Measurements from ENCODE around the gene KIR3DL2. TPM values are rescaled to one million over a fixed set of nuclear protein-coding genes. Genes with fewer than 3 reads are reported as not detected.
"Not testable (repeated sequence)": the region's sequence is repeated elsewhere in the genome, so short reads cannot be mapped to it uniquely, and the experiment has no call there.

KIR3DL2 gene
- total RNA-seq, 1 donor from 2014 or later = not detected

- DNase-seq (ENCODE audit: low read depth in 2 of 2) = no peak
Measured at GRCh38 chr19:54871696-54872095, 21.5 kb downstream of the KIR3DL2 start.

DNA sequence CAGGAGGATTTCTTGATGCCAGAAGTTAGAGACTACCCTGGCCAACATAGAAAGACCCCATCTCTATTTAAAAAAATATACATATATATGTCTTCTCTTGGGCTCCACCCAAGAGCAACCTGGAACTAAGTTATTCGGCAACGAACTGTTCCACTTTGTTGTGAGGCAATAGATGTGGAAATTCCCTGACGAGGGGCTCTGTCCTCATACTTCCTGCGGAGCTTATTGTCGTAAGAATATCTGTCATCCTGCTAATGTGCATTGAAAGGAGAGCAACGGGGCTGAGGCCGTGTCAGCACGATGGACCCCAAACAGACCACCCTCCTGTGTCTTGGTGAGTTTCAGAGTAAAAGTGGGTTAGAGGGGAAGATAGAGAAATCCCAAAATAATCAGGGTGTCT, 23.7 kb downstream of the KIR3DL2 start, which contains the start of gene FCAR:
Gene FCAR (plus strand): TSS at position 246 of the 400 bp plus-strand sequence. CDS start 55 bp downstream, at position 301.
- no peak for DNase-seq (ENCODE audit: low read depth in 2 of 2)

DNA sequence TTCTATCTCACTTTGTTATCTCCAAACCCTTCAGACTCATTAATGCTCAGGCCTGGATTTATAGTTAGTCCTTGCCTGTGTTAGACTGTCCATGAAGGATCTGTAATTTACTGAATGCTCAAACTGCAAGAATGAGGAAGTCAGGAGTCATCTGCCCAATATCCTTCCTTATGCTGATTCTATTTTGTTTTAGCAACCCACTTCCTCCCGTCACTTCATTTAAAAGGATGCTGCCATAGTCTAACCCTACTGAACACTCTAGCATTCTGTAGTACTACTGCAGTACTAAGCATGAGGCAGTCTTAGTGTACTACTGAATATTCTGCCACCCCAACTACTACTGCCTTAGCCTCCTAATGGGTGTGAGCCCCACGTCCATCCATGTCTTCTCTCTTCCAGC, 25.3 kb downstream of the KIR3DL2 start:
- DNase-seq (ENCODE audit: low read depth in 2 of 2) = no peak

DNA sequence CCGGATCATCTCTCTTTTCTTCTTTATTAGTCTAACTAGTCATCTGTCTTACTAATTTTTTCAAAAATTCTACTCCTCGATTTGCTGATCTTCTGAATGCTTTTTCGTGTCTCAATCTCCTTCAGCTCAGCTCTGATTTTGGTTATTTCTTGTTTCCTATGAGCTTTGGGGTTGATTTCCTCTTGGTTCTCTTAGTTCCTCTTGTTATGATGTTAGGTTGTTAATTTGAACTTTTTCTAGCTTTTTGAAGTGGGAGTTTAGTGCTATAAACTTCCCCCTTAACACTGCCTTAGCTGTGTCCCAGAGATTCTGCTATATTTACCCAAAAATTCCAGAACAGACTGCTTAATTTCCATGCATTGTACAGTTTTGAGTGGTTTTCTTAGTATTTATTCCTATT, 27.2 kb downstream of the KIR3DL2 start:
- no peak for DNase-seq (ENCODE audit: low read depth in 2 of 2)

DNA sequence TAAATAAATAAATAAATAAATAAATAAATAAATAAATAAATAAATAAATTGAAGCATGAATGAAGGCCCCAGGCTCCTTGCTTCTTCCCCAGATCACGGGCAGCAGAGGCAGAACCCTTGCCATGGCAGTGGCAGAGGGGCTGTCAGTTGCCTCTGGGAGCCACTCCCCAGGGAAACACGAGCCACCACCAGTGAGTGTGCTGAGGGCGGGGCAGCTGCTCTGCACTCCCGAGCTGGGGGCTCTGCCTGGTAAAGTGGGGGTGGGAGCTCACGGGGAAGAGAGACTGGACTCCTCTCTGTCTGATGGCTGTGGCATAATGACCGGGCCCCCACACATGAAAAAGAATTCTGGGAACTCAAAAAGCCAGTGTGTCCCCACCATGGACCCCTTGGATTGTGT, 31.6 kb downstream of the KIR3DL2 start:
- no peak for DNase-seq (ENCODE audit: low read depth in 2 of 2)

DNA sequence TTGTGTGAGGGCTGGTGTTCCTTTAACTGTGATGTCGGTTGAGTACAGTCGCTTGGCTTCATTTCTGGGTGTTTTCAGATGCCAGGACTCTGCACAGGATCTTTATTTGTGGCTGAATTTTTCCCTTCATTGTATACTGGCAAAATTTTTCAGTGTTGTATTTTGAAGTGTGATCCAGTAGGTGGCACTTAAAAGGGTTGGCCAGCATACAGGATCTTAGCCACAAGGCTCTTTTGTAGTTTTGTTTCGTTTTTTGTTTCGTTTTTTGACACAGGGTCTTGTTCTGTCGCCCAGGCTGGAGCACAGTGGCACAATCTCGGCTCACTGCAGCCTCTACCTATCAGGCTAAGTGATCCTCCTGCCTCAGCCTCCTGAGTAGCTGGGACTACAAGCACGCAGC, 32.5 kb downstream of the KIR3DL2 start:
- DNase-seq (ENCODE audit: low read depth in 2 of 2) = peak in 1 of 2 donors; percentile 35

GRCh38 chr19:54883228-54883627, 33.0 kb downstream of the KIR3DL2 start:
- no peak for DNase-seq (ENCODE audit: low read depth in 2 of 2)

- no peak for DNase-seq (ENCODE audit: low read depth in 2 of 2)
Measured at GRCh38 chr19:54888239-54888638, 38.0 kb downstream of the KIR3DL2 start.

- DNase-seq (ENCODE audit: low read depth in 2 of 2) = no peak
Measured at GRCh38 chr19:54889566-54889965, 39.3 kb downstream of the KIR3DL2 start.

GRCh38 chr19:54893406-54893805, 43.2 kb downstream of the KIR3DL2 start:
- no peak for DNase-seq (ENCODE audit: low read depth in 2 of 2)

GRCh38 chr19:54894106-54894505, 43.9 kb downstream of the KIR3DL2 start:
- DNase-seq (ENCODE audit: low read depth in 2 of 2) = not testable (repeated sequence)

DNA sequence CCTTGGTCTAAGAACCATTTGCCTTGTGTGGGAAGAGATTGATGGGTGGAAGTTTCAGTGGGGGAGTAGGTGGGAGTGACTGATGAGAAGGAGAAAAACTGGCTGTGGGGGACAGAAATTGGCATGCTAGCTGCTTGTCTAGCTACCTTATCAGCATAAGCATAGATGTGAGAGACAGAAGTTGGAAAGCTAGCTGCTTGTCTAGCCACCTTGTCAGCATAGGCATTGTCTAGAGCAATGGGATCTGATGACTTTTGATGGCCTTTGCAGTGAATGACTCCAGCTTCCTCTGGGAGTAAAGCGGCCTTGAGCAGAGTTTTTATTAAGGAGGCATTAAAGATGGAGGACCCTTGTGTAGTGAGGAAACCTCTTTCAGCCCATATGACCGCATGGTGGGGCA, 45.8 kb downstream of the KIR3DL2 start:
- DNase-seq (ENCODE audit: low read depth in 2 of 2) = no peak

DNA sequence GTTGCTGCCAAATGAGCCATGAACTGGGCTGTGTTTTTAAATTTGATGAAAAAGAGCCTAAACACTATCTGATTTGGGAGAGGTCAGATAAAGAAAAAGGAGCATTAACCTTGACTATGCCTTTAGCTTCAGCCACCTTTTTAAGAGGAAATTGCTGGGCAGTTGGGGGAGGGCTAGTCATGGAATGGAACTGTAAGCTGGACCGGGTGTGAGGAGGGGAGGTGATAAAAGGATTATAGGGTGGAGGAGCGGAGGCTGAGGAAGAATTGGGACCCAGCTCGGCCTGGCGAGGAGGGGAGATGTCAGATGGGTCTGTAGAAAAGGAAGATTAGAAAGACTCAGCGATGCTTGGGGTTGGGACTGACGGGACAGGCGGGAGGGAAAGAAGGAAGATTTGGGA, 48.4 kb downstream of the KIR3DL2 start:
- not testable (repeated sequence) for DNase-seq (ENCODE audit: low read depth in 2 of 2)

DNA sequence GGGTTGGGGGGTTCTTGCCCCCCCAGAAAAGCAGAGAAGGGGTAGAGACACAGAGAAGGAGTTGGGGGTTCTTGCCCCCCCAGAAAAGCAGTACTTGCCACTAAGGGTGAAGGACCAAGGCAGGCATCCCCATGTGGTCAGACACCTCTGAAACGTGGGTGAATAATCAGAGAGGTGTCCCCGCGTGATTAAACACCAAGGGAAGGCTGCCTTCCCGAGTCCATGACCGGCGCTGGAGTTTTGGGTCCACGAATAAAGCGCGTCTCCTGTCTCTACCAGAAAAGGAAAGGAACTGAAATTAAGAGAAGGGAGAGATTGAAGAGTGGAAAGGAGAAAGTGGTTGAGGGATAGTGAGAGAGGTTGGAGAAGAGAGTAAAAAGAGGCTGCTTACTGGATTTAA, 49.4 kb downstream of the KIR3DL2 start:
- DNase-seq (ENCODE audit: low read depth in 2 of 2) = not testable (repeated sequence)

GRCh38 chr19:54901153-54901552, 50.9 kb downstream of the KIR3DL2 start:
- not testable (repeated sequence) for DNase-seq (ENCODE audit: low read depth in 2 of 2)

- no peak for DNase-seq (ENCODE audit: low read depth in 2 of 2)
Measured at GRCh38 chr19:54902061-54902460, 51.8 kb downstream of the KIR3DL2 start.

DNA sequence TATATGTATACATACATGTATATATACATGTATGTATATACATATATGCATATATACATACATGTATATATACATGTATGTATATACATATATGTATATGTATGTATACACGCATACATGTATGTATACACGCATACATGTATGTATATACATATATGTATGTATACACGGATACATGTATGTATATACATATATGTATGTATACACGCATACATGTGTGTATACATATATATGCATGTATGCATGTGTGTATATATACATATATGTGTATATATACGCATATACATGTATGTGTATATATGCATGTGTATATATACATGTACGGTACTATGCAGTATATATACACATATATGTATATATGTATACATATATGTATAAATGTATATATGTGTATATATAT, 53.1 kb downstream of the KIR3DL2 start:
- no peak for DNase-seq (ENCODE audit: low read depth in 2 of 2)

- not testable (repeated sequence) for DNase-seq (ENCODE audit: low read depth in 2 of 2)
Measured at GRCh38 chr19:54904261-54904660, 54.0 kb downstream of the KIR3DL2 start.

DNA sequence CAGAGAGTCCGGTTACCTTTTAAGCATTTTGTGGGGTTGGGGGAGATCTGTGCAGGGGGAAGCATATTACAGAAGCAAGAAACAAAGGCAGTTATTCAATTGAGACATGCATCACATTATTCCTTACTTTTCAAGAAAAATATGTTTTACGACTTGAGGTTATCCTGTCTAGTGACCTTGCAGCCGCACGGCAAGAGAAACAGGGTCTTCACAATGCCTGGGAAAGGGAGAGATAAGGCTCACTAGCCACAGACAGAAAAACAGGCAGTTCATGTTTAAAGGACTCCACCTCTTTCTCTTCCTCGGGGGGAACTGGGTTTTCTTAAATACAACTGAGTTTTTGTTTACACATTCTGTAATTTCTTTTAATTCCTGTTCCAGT, 55.2 kb downstream of the KIR3DL2 start:
- DNase-seq (ENCODE audit: low read depth in 2 of 2) = no peak

DNA sequence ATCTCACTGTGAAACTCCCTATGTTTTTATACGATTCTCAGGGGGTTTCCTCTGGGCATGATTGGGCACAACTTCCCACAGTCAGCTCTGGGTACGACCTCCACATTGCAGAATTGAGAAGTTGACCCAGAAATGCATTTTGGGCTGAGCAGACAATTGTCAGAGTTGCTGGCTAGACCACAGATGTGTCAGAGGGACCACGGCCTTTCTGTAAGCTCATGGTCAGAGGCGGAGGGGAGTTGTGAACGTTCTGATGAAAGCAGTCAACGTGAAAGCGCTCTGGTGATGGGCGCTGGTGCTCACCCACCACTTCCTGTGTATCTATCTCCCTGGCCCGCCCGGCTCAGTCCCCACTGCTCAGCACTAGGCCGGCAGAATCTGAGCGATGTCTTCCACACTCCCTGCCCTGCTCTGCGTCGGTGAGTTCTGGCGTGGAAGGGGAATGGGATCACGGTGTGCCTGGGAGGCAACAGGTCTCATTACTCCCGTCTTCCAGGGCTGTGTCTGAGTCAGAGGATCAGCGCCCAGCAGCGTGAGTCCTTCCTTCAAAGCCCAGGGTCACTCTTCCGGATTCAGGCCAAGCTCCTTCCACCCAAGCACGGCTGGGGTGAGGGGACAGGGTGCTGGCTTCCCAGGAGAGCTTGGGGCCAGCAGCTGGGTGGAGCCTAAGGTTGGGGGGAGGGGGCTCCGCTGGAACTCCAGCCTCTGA, 55.7 kb downstream of the KIR3DL2 start, which contains the start of gene NCR1:
Gene NCR1 (plus strand): TSS at position 346 of the 709 bp plus-strand sequence. CDS start 40 bp downstream, at position 386.
- DNase-seq (ENCODE audit: low read depth in 2 of 2) = no peak

GRCh38 chr19:54906819-54907218, 56.6 kb downstream of the KIR3DL2 start:
- no peak for DNase-seq (ENCODE audit: low read depth in 2 of 2)

DNA sequence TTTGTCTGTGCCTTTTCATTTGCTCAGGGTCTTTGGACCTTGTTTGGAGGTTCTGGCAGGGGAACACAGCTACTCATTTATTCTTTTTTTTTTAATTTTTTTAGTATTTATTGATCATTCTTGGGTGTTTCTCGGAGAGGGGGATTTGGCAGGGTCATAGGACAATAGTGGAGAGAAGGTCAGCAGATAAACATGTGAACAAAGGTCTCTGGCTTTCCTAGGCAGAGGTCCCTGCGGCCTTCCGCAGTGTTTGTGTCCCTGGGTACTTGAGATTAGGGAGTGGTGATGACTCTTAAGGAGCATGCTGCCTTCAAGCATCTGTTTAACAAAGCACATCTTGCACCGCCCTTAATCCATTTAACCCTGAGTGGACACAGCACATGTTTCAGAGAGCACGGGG, 57.7 kb downstream of the KIR3DL2 start:
- DNase-seq (ENCODE audit: low read depth in 2 of 2) = not testable (repeated sequence)

Measured in lung microvascular endothelial cell (primary cell).